NCI-H1417 treated with DMSO at 0.1 percent for 48 hours (cell line): ENCODE data around the gene IZUMO4.

Source experiments
- DNase-seq: peaks from one replicate; lab custom pipeline; 2025; lab: John Stamatoyannopoulos, UW

The IZUMO4 gene

DNA sequence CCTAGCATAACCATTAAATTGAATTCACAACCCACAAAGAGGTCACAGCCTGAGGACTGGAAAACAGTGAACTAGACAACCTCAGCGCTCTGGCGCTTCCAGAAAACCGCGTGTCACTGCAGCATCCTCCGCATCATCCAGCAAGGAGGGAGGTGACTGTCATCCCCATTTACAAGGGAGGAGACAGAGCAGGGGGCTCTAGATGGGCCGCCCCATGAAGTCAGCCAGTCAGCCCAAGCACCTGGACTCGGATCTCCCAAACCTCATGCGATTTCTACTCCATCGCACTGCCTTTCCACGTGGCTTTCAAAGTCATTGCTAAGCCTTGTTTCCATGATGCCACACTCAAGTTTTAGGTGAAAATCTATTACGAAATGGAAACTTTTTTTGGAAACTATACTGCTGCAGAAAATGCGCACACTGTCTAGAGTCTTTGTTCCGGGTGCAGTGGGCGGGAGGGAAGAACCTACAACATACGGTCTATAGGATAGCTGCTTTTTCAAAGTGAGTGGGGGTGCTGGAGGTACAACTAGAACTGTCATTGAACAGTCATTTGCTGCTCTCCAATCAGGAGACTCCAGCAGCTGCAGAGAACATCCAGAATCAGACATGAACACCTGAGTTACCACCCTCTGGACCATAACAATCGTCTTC lies 51.9 kb downstream of the IZUMO4 start:
- no peak for DNase-seq
